22Rv1 (cell line): Measurements from ENCODE around the gene MLST8.

Source experiments
- CTCF ChIP-seq: fragments of 450-650 bp; IDR thresholded peaks from 2 replicates; pipeline ENCODE4 v1.5.1; 2017; ENCODE audit warnings: mild to moderate bottlenecking
- ZFX ChIP-seq: fragments of 450-650 bp; IDR thresholded peaks from 2 replicates; pipeline ENCODE4 v1.6.1; 2017; ENCODE audit warnings: antibody characterized with exemption, borderline replicate concordance

GRCh38 chr16:2162676-2163118 is 42.6 kb upstream of the MLST8 start:
- TF ChIP-seq CTCF (no peak), ZFX (no peak)
